ENCODE results near the gene NUDT16.
A peak's percentile ranks its signal among the peaks of the same experiment; 100 is the strongest.

The NUDT16 gene

GRCh38 chr3:131405411-131405810, 23.8 kb downstream of the NUDT16 start:
- no peak for DNase-seq (ENCODE audit: low read depth)
- no peak for TF ChIP-seq CTCF (conservative IDR thresholded peaks at IDR 0.05; ENCODE audit: control insufficient read depth, insufficient read depth, low read depth, low read length)
- H3K4me3 ChIP-seq (ENCODE audit: control insufficient read depth, low read depth, low read length) = no peak overlapping the region

- no peak for TF ChIP-seq CTCF (conservative IDR thresholded peaks at IDR 0.05; ENCODE audit: control insufficient read depth, insufficient read depth, low read depth, low read length)
- DNase-seq (ENCODE audit: low read depth) = no peak
Observed at GRCh38 chr3:131406274-131406673, 24.7 kb downstream of the NUDT16 start.

GRCh38 chr3:131417751-131418150, 36.2 kb downstream of the NUDT16 start:
- TF ChIP-seq CTCF (conservative IDR thresholded peaks at IDR 0.05; ENCODE audit: control insufficient read depth, insufficient read depth, low read depth, low read length) = no peak
- no peak for DNase-seq (ENCODE audit: low read depth)

More at GRCh38 chr3:131406274-131406673, 24.7 kb downstream of the NUDT16 start:
- H3K4me3 ChIP-seq (ENCODE audit: control insufficient read depth, low read depth, low read length) = no peak overlapping the region

GRCh38 chr3:131421301-131421700, 39.7 kb downstream of the NUDT16 start:
- H3K4me3 ChIP-seq (ENCODE audit: control insufficient read depth, low read depth, low read length) = no peak overlapping the region
- DNase-seq (ENCODE audit: low read depth) = no peak
- no peak for TF ChIP-seq CTCF (conservative IDR thresholded peaks at IDR 0.05; ENCODE audit: control insufficient read depth, insufficient read depth, low read depth, low read length)

More at GRCh38 chr3:131417751-131418150, 36.2 kb downstream of the NUDT16 start:
- H3K4me3 ChIP-seq (ENCODE audit: control insufficient read depth, low read depth, low read length) = no peak overlapping the region

GRCh38 chr3:131421957-131422498, 40.5 kb downstream of the NUDT16 start:
- TF ChIP-seq CTCF (conservative IDR thresholded peaks at IDR 0.05; ENCODE audit: control insufficient read depth, insufficient read depth, low read depth, low read length) = no peak
- no peak overlapping the region for H3K4me3 ChIP-seq (ENCODE audit: control insufficient read depth, low read depth, low read length)
- DNase-seq (ENCODE audit: low read depth) = peak; percentile 8

- no peak for DNase-seq (ENCODE audit: low read depth)
- no peak overlapping the region for H3K4me3 ChIP-seq (ENCODE audit: control insufficient read depth, low read depth, low read length)
- TF ChIP-seq CTCF (conservative IDR thresholded peaks at IDR 0.05; ENCODE audit: control insufficient read depth, insufficient read depth, low read depth, low read length) = no peak
Observed at GRCh38 chr3:131427226-131427625, 45.7 kb downstream of the NUDT16 start.

- TF ChIP-seq CTCF (conservative IDR thresholded peaks at IDR 0.05; ENCODE audit: control insufficient read depth, insufficient read depth, low read depth, low read length) = no peak
- H3K4me3 ChIP-seq (ENCODE audit: control insufficient read depth, low read depth, low read length) = no peak overlapping the region
- DNase-seq (ENCODE audit: low read depth) = no peak
Observed at GRCh38 chr3:131431754-131432153, 50.2 kb downstream of the NUDT16 start.

Measured in fibroblast of mammary gland (primary cell).